GM08714 (cell line): ENCODE results near the gene PSMB7.

ENCODE experiments used
- H3K4me3 ChIP-seq: fragments of 200-500 bp; sonication (Bioruptor generic); 2 replicates; pipeline ENCODE4 v1.5.1; 2014; ENCODE audit warnings: mild to moderate bottlenecking, low read length, inconsistent platforms
- ZNF274 ChIP-seq: IDR thresholded peaks from 2 replicates; pipeline ENCODE4 v1.6.1; 2012; ENCODE audit warnings: mild to moderate bottlenecking, low read depth, low read length

The PSMB7 gene

GRCh38 chr9:124403246-124403645 is 12.0 kb downstream of the PSMB7 start:
- no peak overlapping the region for H3K4me3 ChIP-seq
- no peak for TF ChIP-seq ZNF274

- H3K4me3 ChIP-seq: no peak overlapping the region
- TF ChIP-seq ZNF274: no peak
Observed at GRCh38 chr9:124399968-124400940, 15.0 kb downstream of the PSMB7 start.

GRCh38 chr9:124399323-124399967 is 15.8 kb downstream of the PSMB7 start:
- H3K4me3 ChIP-seq: no peak overlapping the region
- no peak for TF ChIP-seq ZNF274

GRCh38 chr9:124398191-124398935 is 16.9 kb downstream of the PSMB7 start:
- TF ChIP-seq ZNF274: no peak
- H3K4me3 ChIP-seq: no peak overlapping the region

GRCh38 chr9:124395826-124396225 is 19.4 kb downstream of the PSMB7 start:
- no peak for TF ChIP-seq ZNF274
- H3K4me3 ChIP-seq: no peak overlapping the region

GRCh38 chr9:124394596-124394995 is 20.6 kb downstream of the PSMB7 start:
- H3K4me3 ChIP-seq: no peak overlapping the region
- no peak for TF ChIP-seq ZNF274

- no peak overlapping the region for H3K4me3 ChIP-seq
- TF ChIP-seq ZNF274: no peak
Observed at GRCh38 chr9:124394167-124394566, 21.1 kb downstream of the PSMB7 start.

- no peak overlapping the region for H3K4me3 ChIP-seq
- no peak for TF ChIP-seq ZNF274
Observed at GRCh38 chr9:124392871-124393460, 22.3 kb downstream of the PSMB7 start.

- no peak for TF ChIP-seq ZNF274
- no peak overlapping the region for H3K4me3 ChIP-seq
Observed at GRCh38 chr9:124392254-124392870, 22.9 kb downstream of the PSMB7 start.

- TF ChIP-seq ZNF274: no peak
- H3K4me3 ChIP-seq: no peak overlapping the region
Observed at GRCh38 chr9:124390794-124391658, 24.2 kb downstream of the PSMB7 start.

GRCh38 chr9:124389146-124389939 is 25.9 kb downstream of the PSMB7 start:
- no peak overlapping the region for H3K4me3 ChIP-seq
- TF ChIP-seq ZNF274: no peak
